GM18505 (cell line): ENCODE data around the gene TMEM161B.
"Not testable (repeated sequence)": the region's sequence is repeated elsewhere in the genome, so short reads cannot be mapped to it uniquely, and the experiment has no call there.

ENCODE experiments used
- ATAC-seq: cut with Tn5 transposase; IDR thresholded peaks from one replicate; pipeline ENCODE4 v1.9.1; 2021; ENCODE audit not compliant: unreplicated experiment
- POLR2A ChIP-seq: IDR thresholded peaks from 4 replicates; pipeline ENCODE4 v1.6.1; 2011; ENCODE audit warnings: borderline replicate concordance; ENCODE audit not compliant: insufficient read depth, insufficient read length; ENCODE audit errors: extremely low read depth

Gene TMEM161B

GRCh38 chr5:88268385-88269184, at the start of gene TMEM161B:
TMEM161B (minus strand) TSS chr5:88268845; CDS start chr5:88268723, 122 bp downstream.
- TF ChIP-seq POLR2A, result peak; percentile 86
- peak; percentile 99 for ATAC-seq

DNA sequence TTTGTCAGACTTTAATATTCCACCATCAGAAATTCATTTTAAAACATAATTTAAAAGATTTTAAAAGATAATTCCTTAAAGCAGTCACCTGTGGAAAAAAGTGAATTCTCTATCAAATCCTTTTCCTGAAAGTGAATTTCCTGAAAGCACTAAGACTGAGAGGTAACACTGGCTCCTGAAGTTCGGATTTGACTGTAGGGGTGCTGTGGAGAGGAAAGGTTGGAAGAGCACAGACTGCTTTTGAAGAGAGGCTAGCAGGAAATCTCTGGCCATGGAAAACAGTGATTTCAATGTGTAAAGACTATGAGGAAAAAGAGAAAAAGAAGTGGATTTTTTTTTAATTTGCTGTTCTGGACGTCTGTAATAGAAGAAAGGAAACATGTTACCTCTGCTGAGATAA, 35.7 kb upstream of the TMEM161B start:
- no peak for ATAC-seq
- TF ChIP-seq POLR2A, result no peak

DNA sequence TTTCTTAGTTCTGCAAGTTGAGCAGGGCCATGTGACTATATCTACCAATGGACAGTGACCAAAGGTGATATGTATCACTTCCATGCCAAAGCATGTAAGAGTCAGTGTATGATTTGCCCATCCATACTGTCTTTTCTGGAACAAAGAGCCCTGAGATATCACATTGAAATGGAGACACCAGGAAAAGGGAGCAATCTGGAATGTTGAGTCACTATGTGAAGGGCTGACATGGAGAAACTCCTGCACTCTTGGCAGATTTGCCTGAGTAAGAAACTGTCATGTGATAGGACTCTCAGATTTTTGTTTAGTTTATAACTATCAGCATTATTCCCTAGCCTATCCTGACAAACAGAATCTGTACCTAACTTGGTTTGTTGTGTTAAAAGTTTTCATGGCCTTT, 29.8 kb upstream of the TMEM161B start:
- TF ChIP-seq POLR2A, result no peak
- no peak for ATAC-seq

- ATAC-seq, result no peak
- no peak for TF ChIP-seq POLR2A
Measured at GRCh38 chr5:88290801-88291200, 22.2 kb upstream of the TMEM161B start.

DNA sequence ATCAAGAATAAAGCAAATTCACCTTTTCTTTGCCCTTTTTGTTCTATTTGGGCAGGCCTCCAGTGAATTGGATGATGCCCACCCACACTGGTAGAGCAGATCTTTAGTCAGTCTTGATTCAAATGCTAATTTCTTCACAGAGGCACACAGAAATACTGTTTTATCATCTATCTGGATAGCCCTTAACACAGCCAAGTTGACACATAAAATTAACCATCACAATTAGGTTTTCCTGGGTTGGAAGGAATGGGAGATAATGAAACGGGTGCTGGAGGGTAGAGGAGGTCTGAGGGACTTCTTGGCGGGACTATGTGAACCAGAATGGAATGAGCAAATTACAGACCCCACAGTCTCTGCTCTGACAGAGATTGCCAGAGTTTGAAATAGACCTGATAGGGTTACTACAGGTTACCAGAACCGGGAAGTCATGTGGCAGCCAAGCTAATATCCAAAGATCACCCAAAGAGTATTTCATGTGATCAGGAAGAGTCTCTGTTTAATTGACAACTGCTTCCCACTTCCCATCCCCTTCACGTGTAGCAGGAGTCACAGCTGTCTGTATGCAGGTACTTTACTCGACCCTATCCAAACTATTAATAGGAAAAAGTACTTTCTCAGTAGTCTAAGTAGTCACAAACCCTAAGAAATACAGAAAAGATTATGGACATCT, 20.0 kb upstream of the TMEM161B start:
- TF ChIP-seq POLR2A, result no peak
- ATAC-seq, result no peak

- ATAC-seq, result no peak
- TF ChIP-seq POLR2A, result no peak
Measured at GRCh38 chr5:88287846-88288527, 19.3 kb upstream of the TMEM161B start.

GRCh38 chr5:88287302-88287701, 18.7 kb upstream of the TMEM161B start:
- ATAC-seq, result no peak

DNA sequence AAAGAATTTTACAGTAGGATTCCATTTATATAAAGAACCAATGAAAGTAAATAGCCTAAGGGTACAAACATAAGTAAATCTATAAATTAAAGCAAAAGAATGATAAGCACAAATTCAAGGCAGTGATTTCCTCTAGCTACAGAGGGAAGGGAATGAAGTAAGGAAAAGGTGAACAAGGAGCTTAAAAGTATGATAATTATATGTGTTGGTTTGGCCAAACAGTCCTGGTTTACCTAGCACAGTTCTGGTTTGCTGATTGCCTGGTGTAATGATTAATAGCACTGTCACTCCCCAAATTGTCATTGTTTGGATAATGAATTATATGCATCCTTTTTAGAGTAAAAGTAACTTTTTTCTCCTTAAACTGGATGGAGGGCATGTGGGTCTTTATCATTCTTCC, 15.0 kb upstream of the TMEM161B start:
- no peak for TF ChIP-seq POLR2A
- ATAC-seq, result no peak

More at GRCh38 chr5:88287302-88287701, 18.7 kb upstream of the TMEM161B start:
- no peak for TF ChIP-seq POLR2A

DNA sequence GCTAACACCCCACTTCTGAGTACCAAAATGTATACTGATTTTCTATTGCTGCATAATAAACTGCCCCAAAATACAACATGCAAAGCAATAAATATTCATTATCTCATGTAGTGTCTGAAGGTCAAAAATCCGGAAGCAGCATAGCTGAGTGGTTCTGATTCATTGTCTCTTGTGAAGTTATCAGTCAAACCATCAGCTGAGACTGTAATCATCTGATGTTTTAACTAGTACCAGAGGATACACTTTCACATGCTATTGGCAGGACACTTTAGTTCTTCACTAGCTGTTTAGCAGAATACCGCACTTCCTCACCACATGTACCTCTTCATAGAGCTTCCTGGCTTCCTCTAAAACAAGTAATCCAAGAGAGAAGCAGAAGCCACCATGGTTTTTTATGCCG, 12.7 kb upstream of the TMEM161B start:
- no peak for ATAC-seq
- TF ChIP-seq POLR2A, result no peak

DNA sequence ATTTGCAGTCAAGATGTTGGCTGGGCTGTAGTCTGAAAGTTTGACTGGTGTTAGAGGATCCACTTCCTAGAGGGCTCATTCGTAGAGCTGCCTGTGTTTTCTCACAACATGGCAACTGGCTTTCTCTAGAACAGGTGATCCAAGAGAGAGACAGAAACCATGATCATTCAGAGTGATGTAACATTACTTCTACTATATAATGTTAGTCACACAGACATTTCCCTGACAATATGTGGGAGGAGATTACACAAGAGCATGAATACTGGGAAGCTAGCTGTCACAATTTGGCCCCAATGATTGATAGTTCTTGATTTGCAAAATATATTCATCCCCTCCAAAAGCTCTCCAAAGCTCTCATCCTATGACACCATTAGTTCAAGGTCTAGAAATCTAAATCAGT, 10.9 kb upstream of the TMEM161B start:
- ATAC-seq, result no peak
- TF ChIP-seq POLR2A, result no peak

DNA sequence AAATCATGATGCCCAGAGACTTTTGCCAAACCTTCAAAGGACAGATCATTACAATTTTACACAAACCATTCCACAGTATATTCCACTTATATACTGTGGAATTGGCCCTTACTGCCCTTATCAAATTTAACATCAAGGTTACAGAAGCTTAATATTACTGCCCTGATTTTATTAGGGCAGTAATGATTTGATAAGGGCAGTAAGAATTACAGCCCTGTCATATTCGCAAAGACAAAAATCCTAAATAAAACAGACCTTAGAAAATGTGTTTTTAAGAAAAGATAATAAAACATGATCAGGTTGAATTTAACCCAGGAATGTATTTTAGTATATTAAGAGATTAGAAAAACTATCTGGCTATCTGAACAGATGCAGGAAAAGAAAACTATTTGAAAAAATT, 7.7 kb upstream of the TMEM161B start:
- no peak for ATAC-seq

GRCh38 chr5:88275581-88275980, 6.9 kb upstream of the TMEM161B start:
- ATAC-seq, result no peak
- TF ChIP-seq POLR2A, result no peak

More for the DNA sequence above, 7.7 kb upstream of the TMEM161B start:
- TF ChIP-seq POLR2A, result no peak

DNA sequence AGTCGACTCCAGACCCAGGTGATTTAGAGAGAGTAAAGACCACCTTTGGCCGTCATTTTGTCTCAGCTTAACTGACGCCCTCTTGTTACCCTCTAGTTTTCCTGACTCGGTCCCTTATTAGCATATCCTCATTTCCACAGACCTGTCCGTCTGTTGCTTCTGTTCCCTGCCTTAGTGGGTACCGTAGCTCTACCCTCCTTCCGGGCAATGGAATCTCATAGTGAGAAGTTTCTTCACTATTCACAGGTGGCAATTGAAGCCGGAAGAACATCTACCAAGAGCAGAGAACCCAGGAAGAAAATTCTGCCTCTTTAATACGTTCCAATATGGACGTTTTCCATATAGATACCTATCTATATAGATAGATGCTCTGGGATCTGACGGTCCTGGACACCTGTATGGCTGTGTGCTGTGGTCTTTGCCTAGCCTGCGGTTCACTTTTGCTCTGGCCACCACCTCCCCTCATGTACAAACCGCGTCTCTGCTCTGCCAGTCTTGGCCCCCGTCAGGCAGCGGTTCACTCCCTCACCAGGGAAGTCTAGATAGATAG, 652 bp upstream of the TMEM161B start:
- TF ChIP-seq POLR2A, result no peak
- peak; percentile 15 for ATAC-seq

GRCh38 chr5:88264565-88264964, 4.1 kb downstream of the TMEM161B start:
- ATAC-seq, result not testable (repeated sequence)

- no peak for TF ChIP-seq POLR2A
- ATAC-seq, result no peak
Measured at GRCh38 chr5:88263349-88263748, 5.3 kb downstream of the TMEM161B start.
